Measurements from ENCODE around the gene PARP3. TPM values are rescaled to one million over a fixed set of nuclear protein-coding genes. Genes with fewer than 3 reads are reported as not detected.

Gene PARP3
- total and polyA plus RNA-seq, 2 of the 8 experiments (the other 6 are each of a cell fraction or from before 2014, with no cell fraction given): 1.3 to 1.6 TPM

DNA sequence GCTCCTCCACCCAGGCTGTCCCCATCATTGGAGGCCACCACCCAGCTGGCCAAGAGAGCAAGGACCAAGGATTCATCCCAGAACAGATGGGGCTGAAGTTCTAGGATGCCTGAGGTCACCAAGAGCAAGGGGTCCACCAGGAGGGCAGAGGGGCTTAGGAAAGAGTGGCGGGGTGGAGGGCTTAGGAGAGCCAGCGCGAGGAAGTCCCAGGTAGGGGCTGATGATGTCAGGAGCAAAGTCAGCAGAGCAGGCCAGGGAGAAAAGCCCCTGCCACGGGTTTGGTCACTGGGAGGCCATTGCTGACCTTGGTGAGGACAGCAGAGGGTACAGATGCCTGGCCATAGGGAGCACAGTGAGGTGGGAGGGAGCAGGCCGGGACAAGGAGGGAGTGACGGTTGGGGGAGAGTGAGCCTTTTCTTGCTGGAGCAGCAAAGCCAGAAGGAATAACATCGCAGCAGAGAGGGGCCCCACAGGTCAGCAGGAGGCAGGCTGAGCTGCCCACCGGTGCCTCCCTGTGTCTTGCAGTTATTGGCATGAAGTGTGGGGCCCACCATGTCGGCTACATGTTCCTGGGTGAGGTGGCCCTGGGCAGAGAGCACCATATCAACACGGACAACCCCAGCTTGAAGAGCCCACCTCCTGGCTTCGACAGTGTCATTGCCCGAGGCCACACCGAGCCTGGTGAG, 5.2 kb downstream of the PARP3 start (continued):
- no peak for TF ChIP-seq BACH1 (IDR thresholded peaks at IDR 0.05; ENCODE audit: low read length)
- no peak for TF ChIP-seq EZH2 (IDR thresholded peaks at IDR 0.05; ENCODE audit: low read depth, low read length, severe bottlenecking)
- TF ChIP-seq SIN3A (conservative IDR thresholded peaks at IDR 0.05 in 1 of 2, IDR thresholded peaks at IDR 0.05 in 1 of 2; ENCODE audit: low read depth in 1 of 2, low read length in 2 of 2): no peak
- no peak for TF ChIP-seq JUN (IDR thresholded peaks at IDR 0.05; ENCODE audit: low read depth, low read length)
- TF ChIP-seq EGR1 (IDR thresholded peaks at IDR 0.05; ENCODE audit: borderline replicate concordance, low read depth, low read length): no peak
- no peak for TF ChIP-seq RFX5 (IDR thresholded peaks at IDR 0.05; ENCODE audit: borderline replicate concordance, low read depth, low read length)
